ENCODE data around the gene CIAO1.
"Not testable (repeated sequence)": the region's sequence is repeated elsewhere in the genome, so short reads cannot be mapped to it uniquely, and the experiment has no call there.

The CIAO1 gene

DNA sequence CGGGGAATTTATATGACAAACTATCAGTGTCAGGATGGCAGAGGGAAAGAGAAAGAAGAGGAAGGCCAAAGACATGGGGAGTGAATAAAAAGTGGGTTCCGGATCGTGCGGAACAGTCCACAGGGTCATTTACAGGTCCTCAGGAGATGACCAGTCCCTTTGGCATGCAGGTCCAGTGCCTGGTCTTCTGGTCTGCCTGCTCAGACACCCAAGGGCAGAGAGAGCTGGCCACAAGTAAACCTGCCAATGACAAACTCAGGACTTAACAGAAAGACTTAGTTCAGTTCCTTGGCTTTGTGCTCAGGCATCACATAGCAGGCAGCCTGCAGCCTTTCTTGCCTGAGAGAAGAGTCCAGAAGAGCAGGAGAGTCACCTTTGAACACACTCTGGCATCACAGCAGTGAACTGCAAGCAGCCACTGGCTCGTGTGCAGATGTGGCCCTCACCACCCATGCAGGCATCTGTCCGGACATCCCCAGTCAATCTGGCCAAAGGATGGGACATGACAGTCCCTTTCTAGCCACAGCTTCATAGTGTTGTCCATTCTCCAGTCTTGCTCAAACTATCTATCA is 14.2 kb upstream of the CIAO1 start:
- DNase-seq = no peak

DNA sequence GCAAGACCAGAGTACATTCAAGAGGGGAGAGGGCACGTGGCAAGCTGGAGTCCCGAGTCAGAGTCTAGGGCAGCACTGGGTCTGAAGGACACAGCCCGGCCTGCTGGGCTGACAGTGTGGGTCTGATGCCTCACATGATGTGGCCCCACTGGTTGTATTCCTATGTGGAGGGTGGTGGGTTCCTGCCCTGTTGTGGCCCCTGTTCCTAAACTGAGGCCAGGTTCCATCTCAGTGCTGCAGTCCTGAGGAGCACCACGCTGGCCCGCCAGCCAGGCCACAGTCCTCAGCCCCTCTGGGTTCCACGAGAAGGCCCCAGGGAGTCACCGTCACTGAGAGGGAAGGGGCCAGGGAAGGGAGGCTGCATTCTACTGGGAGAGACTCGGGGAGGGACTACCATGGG is 13.5 kb upstream of the CIAO1 start:
- no peak for DNase-seq

DNA sequence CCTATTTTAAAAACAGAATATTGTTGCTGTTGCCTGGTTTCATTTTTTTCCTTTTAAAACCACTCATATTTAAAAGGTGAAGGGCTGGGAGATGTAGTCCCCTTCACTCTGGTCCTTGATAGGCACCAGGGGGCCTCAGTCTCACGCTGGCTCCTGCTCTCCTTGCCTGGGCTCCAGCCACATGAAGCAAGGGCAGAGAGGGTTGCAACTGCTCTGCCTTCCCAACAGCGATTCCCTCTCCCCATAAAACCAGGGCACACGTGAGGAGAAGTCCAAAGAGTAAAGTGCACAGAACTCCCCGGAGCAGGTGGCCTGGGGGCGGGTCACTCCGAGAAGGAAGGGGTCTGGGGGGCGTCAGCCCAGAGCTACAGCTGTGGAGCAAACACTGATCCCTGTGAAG is 13.0 kb upstream of the CIAO1 start:
- DNase-seq = no peak

- no peak for DNase-seq
These were observed 11.5 kb upstream of the CIAO1 start for GRCh38 chr2:96254571-96254970.

DNA sequence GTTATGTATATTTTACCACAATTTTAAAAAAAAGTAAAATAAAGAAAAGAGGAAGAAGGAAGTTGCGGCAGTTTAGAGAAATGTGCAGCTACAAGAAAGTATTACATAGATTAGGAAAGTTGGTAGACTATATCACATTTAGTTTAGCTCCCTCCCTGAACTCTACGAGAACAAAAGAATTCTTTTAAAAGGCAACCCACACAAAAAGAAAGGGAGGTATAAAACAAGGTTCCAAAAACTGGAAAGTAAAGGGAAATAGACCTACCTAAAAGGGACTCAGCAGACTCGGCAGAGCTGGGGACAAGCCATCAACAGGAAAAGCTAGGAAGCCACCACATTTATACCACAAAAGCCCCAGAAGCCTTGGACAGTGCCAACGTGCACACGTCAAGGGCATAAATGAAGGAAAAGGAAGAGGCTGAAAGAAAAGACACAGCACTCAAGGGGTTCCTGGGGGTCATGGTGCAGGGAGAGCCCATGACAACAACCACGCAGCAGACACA is 9.4 kb upstream of the CIAO1 start:
- DNase-seq = no peak

DNA sequence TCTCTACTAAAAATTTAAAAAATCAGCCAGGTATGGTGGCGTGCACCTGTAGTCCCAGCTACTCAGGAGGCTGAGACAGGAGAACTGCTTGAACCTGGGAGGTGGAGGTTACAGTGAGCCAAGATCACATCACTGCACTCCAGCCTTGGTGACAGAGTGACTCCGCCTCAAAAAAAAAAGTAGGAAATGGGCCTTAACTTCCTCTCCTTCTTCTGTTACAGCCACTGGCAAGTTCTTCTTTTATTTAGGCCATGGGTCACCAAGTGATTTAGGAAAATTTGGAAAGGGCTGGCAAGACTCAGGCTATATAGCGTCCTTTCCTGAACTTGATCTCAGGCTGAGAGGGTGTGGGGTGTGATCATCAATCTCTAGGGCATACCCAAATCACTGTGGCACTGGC is 8.3 kb upstream of the CIAO1 start:
- not testable (repeated sequence) for DNase-seq

DNA sequence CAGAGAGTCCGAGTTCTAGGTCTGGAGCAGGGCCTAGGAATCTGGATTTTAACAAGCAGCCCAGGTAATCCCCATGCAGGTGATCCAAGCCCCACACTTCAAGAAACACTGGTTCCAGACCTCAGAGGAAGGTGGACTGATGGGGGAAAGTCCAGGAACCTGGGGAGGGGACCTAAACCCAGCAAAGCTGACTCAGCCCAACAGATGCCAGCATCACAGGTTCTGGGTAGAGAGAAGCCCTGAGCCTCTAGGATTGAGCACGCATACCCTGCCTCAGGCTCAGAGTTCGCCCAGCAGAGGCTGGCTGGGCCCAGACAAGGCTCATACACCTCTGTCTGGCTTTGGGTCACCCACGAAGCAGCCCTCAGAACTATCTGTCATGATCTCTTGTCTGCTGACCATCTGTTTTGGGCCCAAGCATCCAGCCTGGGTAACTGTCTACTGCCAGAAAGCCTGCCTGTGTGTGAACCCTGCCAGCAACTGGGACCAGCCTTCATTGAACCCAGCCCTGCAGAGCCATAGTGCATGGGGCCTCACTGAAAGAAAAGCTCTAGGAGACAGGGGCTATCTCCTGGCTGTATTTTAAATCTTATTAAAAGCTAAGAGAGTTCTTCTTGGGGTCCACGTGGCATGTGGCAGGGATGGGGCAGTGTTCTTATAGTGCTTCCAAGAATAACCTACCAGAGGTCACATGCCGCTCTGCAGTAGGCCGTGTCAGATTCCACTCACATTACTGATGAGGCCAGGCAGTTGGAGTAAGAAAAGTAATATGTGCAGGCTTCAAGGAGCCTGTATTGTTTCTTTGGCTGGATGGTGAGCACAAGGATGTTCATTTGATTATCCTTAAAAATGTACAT is 7.6 kb upstream of the CIAO1 start:
- DNase-seq = no peak

- no peak for DNase-seq
These were observed 6.5 kb upstream of the CIAO1 start for GRCh38 chr2:96259497-96259921.

GRCh38 chr2:96260387-96261260 is 5.4 kb upstream of the CIAO1 start:
- DNase-seq = peak; percentile 52

DNA sequence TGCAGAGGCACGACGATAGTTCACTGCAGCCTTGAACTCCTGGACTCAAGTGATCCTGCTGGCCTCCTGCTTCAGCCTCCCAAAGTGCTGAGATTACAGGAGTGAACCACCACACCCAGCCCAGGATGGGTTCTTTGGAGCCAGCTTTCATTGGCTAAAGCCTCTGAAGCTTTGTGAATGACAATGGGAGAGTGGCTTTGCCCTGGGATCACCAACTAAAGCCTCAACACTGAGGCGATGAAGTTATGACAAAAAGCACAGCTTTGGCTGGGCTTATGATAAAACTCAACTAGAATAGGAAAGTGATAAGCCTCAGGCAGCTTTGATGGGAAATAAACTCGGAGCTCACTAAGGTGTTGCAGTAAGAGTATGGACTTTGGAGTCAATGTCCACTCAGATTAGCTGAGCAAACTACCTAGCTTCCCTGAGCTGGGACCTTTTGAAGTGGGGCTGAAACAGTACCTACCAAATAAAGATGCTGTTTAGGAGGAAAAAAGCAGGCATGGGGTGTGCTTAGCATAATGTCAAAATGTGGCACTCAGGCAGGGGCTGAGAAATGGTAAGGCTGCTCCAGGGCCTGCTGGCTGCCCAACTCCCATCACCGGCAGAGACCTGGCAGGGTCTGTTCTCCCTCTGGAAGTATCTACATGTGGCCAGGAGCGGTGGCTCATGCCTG is 4.6 kb upstream of the CIAO1 start:
- DNase-seq = no peak

- no peak for DNase-seq
These were observed 3.7 kb upstream of the CIAO1 start for GRCh38 chr2:96262306-96262705.

DNA sequence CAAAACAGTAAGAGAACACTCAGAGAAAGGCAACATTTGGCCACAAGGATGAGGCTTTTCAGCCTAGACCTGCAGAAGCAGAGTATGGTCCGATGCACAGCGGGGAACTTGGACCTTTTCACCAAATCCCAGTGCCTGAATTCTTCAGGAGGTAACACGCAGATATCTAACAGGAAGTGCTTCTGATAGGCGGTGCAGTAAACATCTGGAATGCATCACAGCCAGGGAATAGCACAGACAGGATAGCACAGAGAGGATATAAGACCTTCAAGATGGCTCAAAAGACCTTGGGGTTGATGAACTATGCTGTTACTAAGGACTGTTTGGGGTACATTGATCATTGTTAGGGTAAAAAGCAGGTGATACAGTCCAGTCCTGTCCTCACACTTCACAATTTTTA is 1.9 kb upstream of the CIAO1 start:
- no peak for DNase-seq

DNA sequence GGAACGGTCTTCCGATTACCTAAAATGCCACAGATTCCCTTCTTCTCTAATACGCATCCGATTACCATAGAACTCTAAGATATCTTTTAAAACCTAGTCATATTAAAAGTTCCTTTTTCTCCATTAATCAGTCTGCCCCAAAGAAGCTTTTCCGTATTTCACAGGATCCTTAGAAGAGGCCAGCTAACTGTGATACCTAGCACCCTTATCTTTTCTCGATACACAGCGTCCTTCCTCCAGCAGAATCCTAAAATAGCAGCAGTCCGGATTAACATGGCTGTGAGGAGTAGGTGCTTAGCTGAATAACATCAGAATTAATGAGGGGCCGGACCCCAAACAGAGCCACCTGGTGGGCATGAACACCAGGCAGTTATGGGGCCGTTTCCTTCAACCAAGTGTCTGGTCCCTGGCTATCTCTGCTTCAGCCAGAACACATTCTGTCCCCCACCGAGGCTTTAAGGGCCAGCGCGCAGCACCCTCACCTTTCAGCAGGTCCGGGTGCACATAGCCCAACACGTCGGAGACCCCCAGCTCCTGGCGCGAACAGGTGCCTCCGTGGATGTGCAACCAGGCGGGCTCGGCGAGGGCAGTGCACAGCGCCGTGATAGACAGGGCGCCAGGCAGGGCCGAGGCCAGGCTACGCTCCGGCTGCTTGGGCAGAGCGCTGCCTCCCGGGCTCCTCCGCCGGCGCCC is 1.2 kb upstream of the CIAO1 start:
- peak; percentile 12 for DNase-seq

DNA sequence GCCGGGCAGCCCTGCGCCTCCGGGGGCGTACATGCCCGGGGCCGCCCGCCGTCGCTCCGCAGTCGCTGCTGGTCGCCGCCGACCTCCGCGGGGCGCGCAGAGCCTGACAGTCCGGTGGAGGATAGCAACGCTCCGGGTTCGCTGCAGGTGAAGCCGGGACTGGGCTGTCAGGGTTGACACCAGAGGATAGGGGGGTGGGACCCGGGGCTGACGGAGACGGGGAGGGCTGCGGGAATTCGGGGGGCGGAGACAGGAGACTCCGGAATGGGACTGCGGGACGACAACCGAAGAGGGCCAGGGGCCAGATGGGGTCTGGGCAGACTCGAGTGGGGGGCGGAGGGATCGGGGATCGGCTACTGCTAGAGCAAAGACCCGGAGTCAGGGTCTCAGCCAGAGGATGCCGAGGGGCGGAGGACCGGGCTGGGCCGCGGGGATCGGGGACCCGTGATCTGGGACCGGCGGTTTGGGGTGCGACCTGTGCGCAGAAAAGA is 631 bp upstream of the CIAO1 start:
- no peak for DNase-seq

DNA sequence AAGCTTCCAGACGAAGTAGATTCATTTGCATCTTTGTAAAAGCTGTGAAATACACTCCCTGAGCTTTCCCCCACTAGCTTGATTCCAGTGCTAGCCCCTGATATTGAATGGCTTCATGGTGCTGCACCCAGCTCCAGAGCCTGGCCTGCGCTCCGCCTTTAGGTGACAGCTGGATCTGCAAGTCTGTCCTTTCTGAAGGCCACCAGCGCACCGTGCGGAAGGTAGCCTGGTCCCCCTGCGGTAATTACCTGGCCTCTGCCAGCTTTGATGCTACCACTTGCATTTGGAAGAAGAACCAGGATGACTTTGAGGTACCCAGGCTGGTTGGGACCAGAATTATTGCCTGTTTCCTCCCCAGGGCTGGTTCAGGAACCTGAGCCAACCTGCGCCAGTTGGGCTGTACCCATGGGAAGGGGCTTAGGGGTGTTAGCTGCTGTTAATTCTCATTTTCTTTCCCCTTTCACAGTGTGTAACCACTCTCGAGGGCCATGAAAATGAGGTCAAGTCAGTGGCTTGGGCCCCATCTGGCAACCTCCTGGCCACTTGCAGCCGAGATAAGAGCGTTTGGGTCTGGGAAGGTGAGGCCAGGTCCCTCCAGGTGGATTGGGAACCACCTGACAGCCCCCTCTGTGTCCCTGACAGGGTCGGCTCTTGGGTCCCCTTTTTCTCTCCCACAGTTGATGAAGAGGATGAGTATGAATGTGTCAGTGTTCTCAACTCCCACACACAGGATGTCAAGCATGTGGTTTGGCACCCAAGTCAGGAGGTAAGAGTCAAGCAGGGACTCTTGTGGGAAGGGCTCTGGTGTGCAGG is 1.3 kb downstream of the CIAO1 start:
- DNase-seq = no peak

DNA sequence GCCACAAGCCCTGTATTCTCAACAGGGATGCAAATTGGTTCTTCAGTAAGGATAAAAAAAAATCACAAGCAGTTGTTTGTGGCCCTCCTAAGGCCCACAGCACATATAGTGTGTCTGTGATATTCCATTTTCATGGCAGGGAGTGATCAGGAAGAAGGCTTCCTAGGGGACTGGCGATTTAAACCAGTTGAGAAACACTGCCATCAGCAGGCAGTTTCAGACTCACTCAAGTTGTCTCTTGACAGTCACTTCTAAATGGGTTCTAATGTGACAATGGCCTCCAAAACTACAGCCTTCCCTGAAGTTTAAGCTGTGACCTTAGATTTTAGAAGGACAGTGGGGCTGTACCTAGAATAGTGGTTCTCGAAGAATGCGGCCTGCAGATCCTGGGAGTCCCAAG is 6.0 kb downstream of the CIAO1 start:
- no peak for DNase-seq

DNA sequence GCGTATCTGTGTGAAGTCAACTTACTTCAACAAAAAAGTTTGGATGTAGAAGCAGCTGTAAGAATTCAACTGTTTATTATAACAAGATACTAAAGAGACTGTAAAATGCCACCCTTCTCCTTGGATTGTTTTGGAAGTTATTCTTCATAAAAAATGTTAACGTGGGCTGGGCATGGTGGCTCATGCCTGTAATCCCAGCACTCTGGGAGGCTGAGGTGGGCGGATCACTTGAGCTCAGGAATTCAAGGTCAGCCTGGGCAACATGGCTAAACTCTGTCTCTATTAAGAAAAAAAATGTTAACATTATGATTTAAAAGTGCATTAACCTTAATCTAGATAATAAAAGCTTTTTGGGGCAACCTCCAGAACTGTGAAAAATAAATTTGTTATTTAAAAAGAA is 7.7 kb downstream of the CIAO1 start:
- DNase-seq = no peak

- DNase-seq = no peak
These were observed 8.5 kb downstream of the CIAO1 start for GRCh38 chr2:96274355-96275056.

- DNase-seq = no peak
These were observed 10.9 kb downstream of the CIAO1 start for GRCh38 chr2:96276787-96277499.

All from DMS 273 treated with DMSO at 0.1 percent for 48 hours (cell line).